ENCODE data around the gene GSTO1. TPM values are rescaled to one million over a fixed set of nuclear protein-coding genes. Genes with fewer than 3 reads are reported as not detected.

Gene GSTO1
- total RNA-seq, 1 donor from 2014 or later, result 189 TPM

GRCh38 chr10:104260775-104261115 is 6.1 kb downstream of the GSTO1 start:
- peaks cover 81% of the 10 kb centered on the region for H3K4me1 ChIP-seq
- H3K27ac ChIP-seq (replicated peaks), result peak overlapping the region; percentile 100
- DNase-seq, result no peak
- H3K27me3 ChIP-seq (ENCODE audit: low read depth), result no peaks in the 10 kb centered on the region
- H3K36me3 ChIP-seq, result peaks cover 85% of the 10 kb centered on the region
- H3K4me3 ChIP-seq, result peak overlapping the region; percentile 9
- H3K9me3 ChIP-seq (replicated peaks), result no peaks in the 10 kb centered on the region
- no peak for TF ChIP-seq CTCF (IDR thresholded peaks at IDR 0.05; ENCODE audit: borderline replicate concordance)
- intact Hi-C loops (cut with micrococcal nuclease), result no loop called here

GRCh38 chr10:104262055-104262454 is 7.4 kb downstream of the GSTO1 start:
- Histone ChIP-seq H3K4me3 (peak overlapping the region; percentile 7), H3K9me3 (replicated peaks) (no peaks in the 10 kb centered on the region), H3K4me1 (peaks cover 70% of the 10 kb centered on the region), H3K27me3 (ENCODE audit: low read depth) (no peaks in the 10 kb centered on the region), H3K27ac (replicated peaks) (peak overlapping the region; percentile 100), H3K36me3 (peaks cover 98% of the 10 kb centered on the region)
- no peak for DNase-seq
- TF ChIP-seq CTCF (IDR thresholded peaks at IDR 0.05; ENCODE audit: borderline replicate concordance), result no peak
- intact Hi-C loops (cut with micrococcal nuclease), result no loop called here

GRCh38 chr10:104264783-104265182 is 10.1 kb downstream of the GSTO1 start:
- peaks cover 84% of the 10 kb centered on the region for H3K36me3 ChIP-seq
- no peaks in the 10 kb centered on the region for H3K27me3 ChIP-seq (ENCODE audit: low read depth)
- DNase-seq, result no peak
- H3K27ac ChIP-seq (replicated peaks), result no peak overlapping the region
- TF ChIP-seq CTCF (IDR thresholded peaks at IDR 0.05; ENCODE audit: borderline replicate concordance), result no peak
- intact Hi-C loops (cut with micrococcal nuclease), result no loop called here
- H3K4me3 ChIP-seq, result no peak overlapping the region
- peaks cover 64% of the 10 kb centered on the region for H3K4me1 ChIP-seq
- no peaks in the 10 kb centered on the region for H3K9me3 ChIP-seq (replicated peaks)

GRCh38 chr10:104267721-104268404 is 13.2 kb downstream of the GSTO1 start:
- Histone ChIP-seq H3K36me3 (peaks cover 54% of the 10 kb centered on the region), H3K4me1 (peaks cover 34% of the 10 kb centered on the region), H3K4me3 (peak overlapping the region; percentile 80), H3K27me3 (ENCODE audit: low read depth) (no peaks in the 10 kb centered on the region), H3K9me3 (replicated peaks) (no peaks in the 10 kb centered on the region), H3K27ac (replicated peaks) (peak overlapping the region; percentile 86)
- no peak for TF ChIP-seq CTCF (IDR thresholded peaks at IDR 0.05; ENCODE audit: borderline replicate concordance)
- intact Hi-C loops (cut with micrococcal nuclease), result no loop called here
- no peak for DNase-seq

- Histone ChIP-seq H3K27me3 (ENCODE audit: low read depth) (no peaks in the 10 kb centered on the region), H3K27ac (replicated peaks) (peak overlapping the region; percentile 86), H3K4me1 (peaks cover 29% of the 10 kb centered on the region), H3K9me3 (replicated peaks) (no peaks in the 10 kb centered on the region), H3K4me3 (peak overlapping the region; percentile 80), H3K36me3 (peaks cover 49% of the 10 kb centered on the region)
- no peak for TF ChIP-seq CTCF (IDR thresholded peaks at IDR 0.05; ENCODE audit: borderline replicate concordance)
- intact Hi-C loops (cut with micrococcal nuclease), result no loop called here
- no peak for DNase-seq
Measured at GRCh38 chr10:104268405-104268712, 13.7 kb downstream of the GSTO1 start.

All from left ventricle myocardium inferior (tissue), 1 donor.